Adrenal gland (tissue), 5 donors: ENCODE measurements around the gene CTDSP2.

Source experiments
- POLR2A ChIP-seq, 2 donors: fragments of 450-650 bp; IDR thresholded peaks; one replicate each; pipeline ENCODE4 v1.6.1; 2017; ENCODE audit warnings: antibody characterized with exemption in 2 of 2, mild to moderate bottlenecking in 2 of 2, moderate library complexity in 1 of 2
- TF ChIP-seq, protein P1 (sequence below), 6 experiments: fragments of 450-650 bp in 4 of 6; fragments of 200-600 bp in 2 of 6; sonication (generic) in 1 of 6; IDR thresholded peaks; 1 replicate in 5 of 6; 2 replicates in 1 of 6; pipeline versions ENCODE4 v1.5.1 to v1.8.0; 2016 to 2021; ENCODE audit warnings: antibody characterized with exemption in 6 of 6, mild to moderate bottlenecking in 2 of 6, moderate library complexity in 1 of 6
- donor health status: DM: no; HTN: no; CAD: no.

DNA sequence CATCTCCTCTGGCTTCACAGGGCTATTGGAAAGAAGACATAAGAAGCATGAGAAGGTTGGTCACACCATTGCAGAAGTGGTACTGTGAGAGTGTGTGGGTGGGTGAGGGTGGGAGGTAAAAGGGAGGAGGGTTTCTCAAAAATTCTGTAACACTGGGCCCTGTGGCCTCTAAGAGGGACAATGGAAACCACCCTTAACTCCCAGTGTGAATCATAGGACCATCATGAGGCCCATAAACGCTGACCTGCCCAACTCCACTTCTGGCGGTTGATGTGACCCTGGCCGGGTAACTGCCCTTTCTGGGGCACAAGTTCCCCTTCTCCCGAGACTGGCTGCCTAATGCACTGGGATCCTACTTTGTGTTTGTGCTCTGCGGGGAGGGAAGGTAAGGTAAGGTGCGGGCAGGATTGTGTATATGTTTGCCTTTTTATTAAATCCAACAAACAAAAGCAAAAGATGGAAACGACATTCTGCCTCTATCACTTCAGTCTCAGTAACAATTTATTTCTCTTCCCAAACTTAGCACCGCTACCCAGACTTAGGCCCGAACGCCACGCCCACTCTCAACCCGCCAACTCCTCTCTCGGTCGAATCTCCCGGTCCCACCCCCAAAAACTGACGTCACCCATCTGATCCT is 75.2 kb downstream of the CTDSP2 start:
- no peak for TF ChIP-seq POLR2A (IDR thresholded peaks at IDR 0.05)
- TF ChIP-seq, protein P1, sequence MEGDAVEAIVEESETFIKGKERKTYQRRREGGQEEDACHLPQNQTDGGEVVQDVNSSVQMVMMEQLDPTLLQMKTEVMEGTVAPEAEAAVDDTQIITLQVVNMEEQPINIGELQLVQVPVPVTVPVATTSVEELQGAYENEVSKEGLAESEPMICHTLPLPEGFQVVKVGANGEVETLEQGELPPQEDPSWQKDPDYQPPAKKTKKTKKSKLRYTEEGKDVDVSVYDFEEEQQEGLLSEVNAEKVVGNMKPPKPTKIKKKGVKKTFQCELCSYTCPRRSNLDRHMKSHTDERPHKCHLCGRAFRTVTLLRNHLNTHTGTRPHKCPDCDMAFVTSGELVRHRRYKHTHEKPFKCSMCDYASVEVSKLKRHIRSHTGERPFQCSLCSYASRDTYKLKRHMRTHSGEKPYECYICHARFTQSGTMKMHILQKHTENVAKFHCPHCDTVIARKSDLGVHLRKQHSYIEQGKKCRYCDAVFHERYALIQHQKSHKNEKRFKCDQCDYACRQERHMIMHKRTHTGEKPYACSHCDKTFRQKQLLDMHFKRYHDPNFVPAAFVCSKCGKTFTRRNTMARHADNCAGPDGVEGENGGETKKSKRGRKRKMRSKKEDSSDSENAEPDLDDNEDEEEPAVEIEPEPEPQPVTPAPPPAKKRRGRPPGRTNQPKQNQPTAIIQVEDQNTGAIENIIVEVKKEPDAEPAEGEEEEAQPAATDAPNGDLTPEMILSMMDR (IDR thresholded peaks at IDR 0.05) = no peak
